HG03521 (cell line): Measurements from ENCODE around the gene YPEL2.
"Not testable (repeated sequence)": the region's sequence is repeated elsewhere in the genome, so short reads cannot be mapped to it uniquely, and the experiment has no call there.

Source experiments
- ATAC-seq: cut with Tn5 transposase; IDR thresholded peaks from one replicate; pipeline ENCODE4 v1.9.1; 2021; ENCODE audit warnings: mild to moderate bottlenecking, moderate library complexity; ENCODE audit not compliant: unreplicated experiment

Gene YPEL2

GRCh38 chr17:59374612-59375011 is 43.2 kb downstream of the YPEL2 start:
- no peak for ATAC-seq

- ATAC-seq: no peak
Measured at GRCh38 chr17:59375857-59376256, 44.4 kb downstream of the YPEL2 start.

- no peak for ATAC-seq
Measured at GRCh38 chr17:59376506-59376905, 45.1 kb downstream of the YPEL2 start.

- ATAC-seq: no peak
Measured at GRCh38 chr17:59377410-59377809, 46.0 kb downstream of the YPEL2 start.

GRCh38 chr17:59378675-59379074 is 47.2 kb downstream of the YPEL2 start:
- no peak for ATAC-seq

GRCh38 chr17:59380474-59380873 is 49.0 kb downstream of the YPEL2 start:
- ATAC-seq: no peak

- no peak for ATAC-seq
Measured at GRCh38 chr17:59381716-59382570, 50.5 kb downstream of the YPEL2 start.

GRCh38 chr17:59383893-59384292 is 52.4 kb downstream of the YPEL2 start:
- ATAC-seq: no peak

GRCh38 chr17:59387351-59388068 is 56.1 kb downstream of the YPEL2 start:
- no peak for ATAC-seq

GRCh38 chr17:59388069-59388556 is 56.7 kb downstream of the YPEL2 start:
- no peak for ATAC-seq

GRCh38 chr17:59389066-59389465 is 57.6 kb downstream of the YPEL2 start:
- no peak for ATAC-seq

GRCh38 chr17:59391021-59391420 is 59.6 kb downstream of the YPEL2 start:
- ATAC-seq: no peak

- ATAC-seq: no peak
Measured at GRCh38 chr17:59392973-59393679, 61.7 kb downstream of the YPEL2 start.

- ATAC-seq: not testable (repeated sequence)
Measured at GRCh38 chr17:59393742-59394410, 62.4 kb downstream of the YPEL2 start.

- no peak for ATAC-seq
Measured at GRCh38 chr17:59396134-59396826, 64.8 kb downstream of the YPEL2 start.

GRCh38 chr17:59397316-59398073 is 66.0 kb downstream of the YPEL2 start:
- ATAC-seq: no peak

GRCh38 chr17:59399914-59400313 is 68.5 kb downstream of the YPEL2 start:
- no peak for ATAC-seq

- no peak for ATAC-seq
Measured at GRCh38 chr17:59400858-59401257, 69.4 kb downstream of the YPEL2 start.

- no peak for ATAC-seq
Measured at GRCh38 chr17:59401274-59401673, 69.8 kb downstream of the YPEL2 start.

- ATAC-seq: no peak
Measured at GRCh38 chr17:59401725-59402124, 70.3 kb downstream of the YPEL2 start.
